Measurements from ENCODE around the gene GTPBP4.

GRCh38 chr10:1059902-1060301 is 71.7 kb downstream of the GTPBP4 start:
- TF ChIP-seq CTCF (IDR thresholded peaks at IDR 0.05; ENCODE audit: low read depth, low read length) = no peak
- no peak for TF ChIP-seq EZH2phosphoT487 (IDR thresholded peaks at IDR 0.05; ENCODE audit: low read depth)

Measured in OCI-LY3 (cell line).